ENCODE measurements around the gene NAT14. TPM values are rescaled to one million over a fixed set of nuclear protein-coding genes. Genes with fewer than 3 reads are reported as not detected.
"Not testable (repeated sequence)": the region's sequence is repeated elsewhere in the genome, so short reads cannot be mapped to it uniquely, and the experiment has no call there.

Gene NAT14
- total and polyA plus RNA-seq, 2 donors from 2014 or later: 42.6 to 45.0 TPM

DNA sequence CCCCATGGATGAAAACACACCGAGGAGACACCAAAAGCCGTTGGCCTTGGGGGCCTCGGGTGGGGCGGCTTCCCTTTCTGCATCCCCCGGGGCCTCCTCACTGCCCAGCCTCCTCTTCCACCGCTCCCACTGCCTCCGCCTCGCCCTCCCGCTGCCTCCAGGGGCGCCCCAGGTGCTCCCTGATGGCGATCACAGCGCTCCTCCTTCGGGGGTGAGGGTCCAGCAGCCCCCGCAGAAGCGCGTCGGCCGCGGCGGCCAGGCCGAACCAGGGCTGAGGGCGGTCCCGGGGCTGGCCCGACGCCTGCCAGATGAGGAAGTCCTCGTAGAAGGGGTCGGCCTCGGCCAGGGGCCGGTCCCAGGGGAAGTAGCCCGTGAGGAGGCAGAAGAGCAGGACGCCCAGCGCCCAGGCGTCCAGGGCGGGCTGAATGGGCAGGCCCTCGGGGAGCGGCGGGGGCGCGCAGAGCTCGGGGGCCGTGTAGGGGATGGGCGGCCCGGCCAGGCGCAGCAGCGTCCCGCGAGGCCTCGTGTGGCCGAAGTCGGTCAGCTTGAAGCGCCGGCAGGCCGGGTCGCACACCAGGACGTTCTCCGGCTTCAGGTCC, 44.7 kb downstream of the NAT14 start:
- no peak overlapping the region for H3K4me3 ChIP-seq (ENCODE audit: low read length in 3 of 3)
- DNase-seq: no peak
- FAIRE-seq: no peak

DNA sequence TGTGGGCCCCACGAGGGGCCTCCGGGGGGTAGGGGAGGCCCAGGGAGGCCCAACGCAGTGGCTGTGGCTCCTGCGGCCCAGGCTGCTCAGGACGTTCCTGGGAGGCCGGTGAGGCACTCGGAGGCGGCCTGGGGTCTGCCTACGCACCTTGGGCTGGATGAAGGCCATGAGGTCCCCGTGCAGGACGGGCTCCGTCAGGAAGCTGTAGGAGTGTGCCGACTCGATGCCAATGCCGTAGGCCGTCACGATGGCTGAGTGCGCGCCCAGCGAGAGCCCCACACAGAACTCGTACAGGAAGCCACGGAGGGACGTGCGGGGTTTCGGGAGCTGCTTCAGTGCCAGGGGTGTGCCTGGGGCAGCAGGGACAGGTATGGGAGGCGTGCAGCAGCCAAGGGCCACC, 46.0 kb downstream of the NAT14 start:
- Histone ChIP-seq H3K9me3 (ENCODE audit: control insufficient read depth in 2 of 3, insufficient read depth in 1 of 3, low read length in 3 of 3) (peaks cover 0 to 6% (median 0%) of the 10 kb centered on the region in 3 donors), H3K9ac (ENCODE audit: low read length in 3 of 3) (no peak overlapping the region), H3K4me3 (ENCODE audit: low read length in 3 of 3) (no peak overlapping the region), H3K36me3 (ENCODE audit: control insufficient read depth in 2 of 3, insufficient read depth in 3 of 3, low read length in 3 of 3) (peaks cover 0 to 4% (median 0%) of the 10 kb centered on the region in 3 donors), H3K4me1 (ENCODE audit: control insufficient read depth in 2 of 3, insufficient read depth in 2 of 3, low read depth in 1 of 3, low read length in 3 of 3) (peaks cover 0 to 8% (median 3%) of the 10 kb centered on the region in 3 donors), H3K27me3 (ENCODE audit: control insufficient read depth, insufficient read depth, low read length) (no peaks in the 10 kb centered on the region), H3K27ac (ENCODE audit: low read depth in 2 of 2, low read length in 2 of 2) (no peak overlapping the region)
- TF ChIP-seq, protein P1, sequence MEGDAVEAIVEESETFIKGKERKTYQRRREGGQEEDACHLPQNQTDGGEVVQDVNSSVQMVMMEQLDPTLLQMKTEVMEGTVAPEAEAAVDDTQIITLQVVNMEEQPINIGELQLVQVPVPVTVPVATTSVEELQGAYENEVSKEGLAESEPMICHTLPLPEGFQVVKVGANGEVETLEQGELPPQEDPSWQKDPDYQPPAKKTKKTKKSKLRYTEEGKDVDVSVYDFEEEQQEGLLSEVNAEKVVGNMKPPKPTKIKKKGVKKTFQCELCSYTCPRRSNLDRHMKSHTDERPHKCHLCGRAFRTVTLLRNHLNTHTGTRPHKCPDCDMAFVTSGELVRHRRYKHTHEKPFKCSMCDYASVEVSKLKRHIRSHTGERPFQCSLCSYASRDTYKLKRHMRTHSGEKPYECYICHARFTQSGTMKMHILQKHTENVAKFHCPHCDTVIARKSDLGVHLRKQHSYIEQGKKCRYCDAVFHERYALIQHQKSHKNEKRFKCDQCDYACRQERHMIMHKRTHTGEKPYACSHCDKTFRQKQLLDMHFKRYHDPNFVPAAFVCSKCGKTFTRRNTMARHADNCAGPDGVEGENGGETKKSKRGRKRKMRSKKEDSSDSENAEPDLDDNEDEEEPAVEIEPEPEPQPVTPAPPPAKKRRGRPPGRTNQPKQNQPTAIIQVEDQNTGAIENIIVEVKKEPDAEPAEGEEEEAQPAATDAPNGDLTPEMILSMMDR (IDR thresholded peaks at IDR 0.05; ENCODE audit: borderline replicate concordance, extremely low read depth, insufficient read depth): no peak
- no peak for DNase-seq
- FAIRE-seq: no peak
- intact Hi-C loops (cut with DNase I): no loop called here

More for the DNA sequence above, 44.7 kb downstream of the NAT14 start:
- no peak overlapping the region for H3K27ac ChIP-seq (ENCODE audit: low read depth in 2 of 2, low read length in 2 of 2)
- TF ChIP-seq, protein P1 (IDR thresholded peaks at IDR 0.05; ENCODE audit: borderline replicate concordance, extremely low read depth, insufficient read depth): no peak
- H3K9me3 ChIP-seq (ENCODE audit: control insufficient read depth in 2 of 3, insufficient read depth in 1 of 3, low read length in 3 of 3): peaks cover 0 to 6% (median 0%) of the 10 kb centered on the region in 3 donors
- intact Hi-C loops (cut with DNase I): no loop called here
- H3K4me1 ChIP-seq (ENCODE audit: control insufficient read depth in 2 of 3, insufficient read depth in 2 of 3, low read depth in 1 of 3, low read length in 3 of 3): peaks cover 0 to 8% (median 3%) of the 10 kb centered on the region in 3 donors
- no peaks in the 10 kb centered on the region for H3K27me3 ChIP-seq (ENCODE audit: control insufficient read depth, insufficient read depth, low read length)
- H3K36me3 ChIP-seq (ENCODE audit: control insufficient read depth in 2 of 3, insufficient read depth in 3 of 3, low read length in 3 of 3): peaks cover 0 to 4% (median 0%) of the 10 kb centered on the region in 3 donors
- no peak overlapping the region for H3K9ac ChIP-seq (ENCODE audit: low read length in 3 of 3)

DNA sequence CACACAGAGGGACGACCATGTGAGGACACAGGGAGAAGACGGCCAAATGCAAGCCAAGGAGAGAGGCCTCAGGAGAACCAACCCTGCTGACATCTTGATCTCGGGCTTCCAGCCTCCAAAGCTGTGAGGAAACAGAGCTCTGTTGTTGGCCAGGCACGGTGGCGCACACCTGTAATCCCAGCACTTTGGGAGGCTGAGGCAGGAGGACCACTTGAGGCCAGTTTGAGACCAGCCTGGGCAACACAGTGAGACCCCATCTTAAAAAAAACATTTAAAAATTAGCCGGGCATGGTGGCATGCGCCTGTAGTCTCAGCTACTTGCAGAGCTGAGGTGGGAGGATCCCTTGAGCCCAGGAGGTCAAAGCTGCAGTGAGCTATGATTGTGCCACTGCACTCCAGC, 49.3 kb downstream of the NAT14 start:
- H3K27ac ChIP-seq (ENCODE audit: low read depth in 2 of 2, low read length in 2 of 2); H3K27me3 ChIP-seq (ENCODE audit: control insufficient read depth, insufficient read depth, low read length); FAIRE-seq; H3K36me3 ChIP-seq (ENCODE audit: control insufficient read depth in 2 of 3, insufficient read depth in 3 of 3, low read length in 3 of 3); H3K4me3 ChIP-seq (ENCODE audit: low read length in 3 of 3); intact Hi-C loops (cut with DNase I); DNase-seq; H3K9me3 ChIP-seq (ENCODE audit: control insufficient read depth in 2 of 3, insufficient read depth in 1 of 3, low read length in 3 of 3); H3K4me1 ChIP-seq (ENCODE audit: control insufficient read depth in 2 of 3, insufficient read depth in 2 of 3, low read depth in 1 of 3, low read length in 3 of 3); H3K9ac ChIP-seq (ENCODE audit: low read length in 3 of 3): not testable (repeated sequence)

DNA sequence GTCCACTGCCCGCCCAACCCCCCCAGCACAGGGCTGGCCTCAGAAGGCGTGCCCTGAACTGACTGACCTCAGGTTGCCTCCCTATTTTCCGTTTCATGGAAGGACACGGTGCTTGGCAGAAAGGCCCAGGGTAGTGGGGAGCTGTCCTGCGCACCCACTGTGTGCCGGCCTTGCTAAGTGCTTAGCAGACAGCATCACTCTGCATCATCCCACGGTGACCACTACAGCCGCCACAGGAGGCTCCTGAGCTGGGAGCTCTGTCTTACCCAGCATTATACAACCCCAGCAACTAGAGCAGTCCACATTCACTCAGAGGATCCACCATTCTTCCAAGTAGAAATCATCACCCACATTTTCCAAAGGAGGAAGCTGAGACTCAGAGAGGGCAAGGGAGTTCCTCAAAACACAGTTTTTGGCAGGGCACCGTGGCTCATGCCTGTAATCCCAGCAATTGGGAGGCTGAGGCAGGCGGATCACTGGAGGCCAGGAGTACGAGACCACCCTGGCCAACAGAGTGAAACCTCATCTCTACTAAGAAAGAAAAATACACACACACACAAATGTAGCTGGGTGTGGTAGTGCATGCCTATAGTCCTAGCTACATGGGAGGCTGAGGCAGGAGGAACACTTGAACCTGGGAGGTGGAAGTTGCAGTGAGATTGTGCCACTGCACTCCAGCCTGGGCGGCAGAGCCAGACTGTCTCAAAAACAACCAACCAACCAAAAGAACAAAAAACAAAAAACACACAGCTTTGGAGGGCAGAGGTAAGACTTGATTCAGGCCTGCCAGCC, 50.4 kb downstream of the NAT14 start:
- no peak overlapping the region for H3K27ac ChIP-seq (ENCODE audit: low read depth in 2 of 2, low read length in 2 of 2)
- no peaks in the 10 kb centered on the region for H3K27me3 ChIP-seq (ENCODE audit: control insufficient read depth, insufficient read depth, low read length)
- no peaks in the 10 kb centered on the region for H3K9me3 ChIP-seq (ENCODE audit: control insufficient read depth in 2 of 3, insufficient read depth in 1 of 3, low read length in 3 of 3)
- no peaks in the 10 kb centered on the region for H3K36me3 ChIP-seq (ENCODE audit: control insufficient read depth in 2 of 3, insufficient read depth in 3 of 3, low read length in 3 of 3)
- intact Hi-C loops (cut with DNase I): no loop called here
- TF ChIP-seq, protein P1 (IDR thresholded peaks at IDR 0.05; ENCODE audit: borderline replicate concordance, extremely low read depth, insufficient read depth): no peak
- H3K4me3 ChIP-seq (ENCODE audit: low read length in 3 of 3): no peak overlapping the region
- H3K4me1 ChIP-seq (ENCODE audit: control insufficient read depth in 2 of 3, insufficient read depth in 2 of 3, low read depth in 1 of 3, low read length in 3 of 3): no peaks in the 10 kb centered on the region
- DNase-seq (no peak), FAIRE-seq (no peak)
- no peak overlapping the region for H3K9ac ChIP-seq (ENCODE audit: low read length in 3 of 3)
